ENCODE results near the gene KRT76. TPM values are rescaled to one million over a fixed set of nuclear protein-coding genes. Genes with fewer than 3 reads are reported as not detected.

Gene KRT76
- polyA plus RNA-seq, 1 of the 3 experiments (the other 2 are of a cell fraction), result not detected

GRCh38 chr12:52784909-52785308 lies 7.8 kb upstream of the KRT76 start:
- ChIA-PET CTCF (no interaction called here), POLR2A (no interaction called here)
- Histone ChIP-seq H3K36me3 (replicated peaks in 1 of 2; ENCODE audit: control insufficient read depth in 1 of 2, insufficient read depth in 2 of 2, low read length in 1 of 2) (no peaks in the 10 kb centered on the region), H3K9me3 (no peaks in the 10 kb centered on the region), H3K4me2 (no peak overlapping the region), H3F3A (replicated peaks; ENCODE audit: insufficient read depth) (no peaks in the 10 kb centered on the region), H4K20me1 (ENCODE audit: insufficient read depth) (no peaks in the 10 kb centered on the region), H3K9ac (no peak overlapping the region), H3K4me1 (ENCODE audit: control insufficient read depth in 1 of 2, insufficient read depth in 2 of 2, low read depth in 1 of 2, low read length in 1 of 2) (no peaks in the 10 kb centered on the region), H3K27me3 (ENCODE audit: insufficient read depth) (peaks cover 4% of the 10 kb centered on the region; the same call in 1 of the 2 replicates), H3K4me3 (ENCODE audit: low read depth in 2 of 2, low read length in 1 of 2) (no peak overlapping the region), H3K79me2 (ENCODE audit: insufficient read depth) (no peaks in the 10 kb centered on the region), H3K9me2 (no peaks in the 10 kb centered on the region), H2AFZ (ENCODE audit: low read depth) (no peak overlapping the region), H3K27ac (ENCODE audit: low read depth in 2 of 2, low read length in 1 of 2) (no peak overlapping the region)
- no peak for DNase-seq
- WGBS (ENCODE audit: low lambda C conversion rate), result 38% methylated on average over 3 of the region's 3 CpGs
- TF ChIP-seq ZBTB33 (IDR thresholded peaks at IDR 0.05; ENCODE audit: borderline replicate concordance, low read depth) (no peak), FOXM1 (IDR thresholded peaks at IDR 0.05; ENCODE audit: low read depth) (no peak), MXI1 (IDR thresholded peaks at IDR 0.05; ENCODE audit: low read depth, low read length) (no peak), REST (IDR thresholded peaks at IDR 0.05; ENCODE audit: low read depth, low read length) (no peak), USF1 (IDR thresholded peaks at IDR 0.05; ENCODE audit: borderline replicate concordance, low read depth) (no peak), ELF1 (IDR thresholded peaks at IDR 0.05) (no peak), EZH2phosphoT487 (IDR thresholded peaks at IDR 0.05; ENCODE audit: borderline replicate concordance, low read depth) (no peak), TEAD4 (IDR thresholded peaks at IDR 0.05; ENCODE audit: borderline replicate concordance, insufficient read depth) (no peak), CHD2 (IDR thresholded peaks at IDR 0.05; ENCODE audit: low read length, partially characterized antibody) (no peak), MEF2A (IDR thresholded peaks at IDR 0.05; ENCODE audit: borderline replicate concordance, low read depth) (no peak), FOXJ3 (CRISPR knock-in tag; IDR thresholded peaks at IDR 0.05) (no peak), GABPA (IDR thresholded peaks at IDR 0.05; ENCODE audit: low read depth) (no peak), RFX5 (IDR thresholded peaks at IDR 0.05; ENCODE audit: low read length) (no peak), USF2 (IDR thresholded peaks at IDR 0.05; ENCODE audit: borderline replicate concordance, low read depth, low read length) (no peak), EP300 (IDR thresholded peaks at IDR 0.05; ENCODE audit: borderline replicate concordance in 1 of 2, low read depth in 1 of 2, low read length in 1 of 2) (no peak)

All from SK-N-SH (cell line).